HG03521 (cell line): ENCODE measurements around the gene ADCY10.
"Not testable (repeated sequence)": the region's sequence is repeated elsewhere in the genome, so short reads cannot be mapped to it uniquely, and the experiment has no call there.

Source experiments
- ATAC-seq: cut with Tn5 transposase; IDR thresholded peaks from one replicate; pipeline ENCODE4 v1.9.1; 2021; ENCODE audit warnings: mild to moderate bottlenecking, moderate library complexity; ENCODE audit not compliant: unreplicated experiment

The ADCY10 gene

DNA sequence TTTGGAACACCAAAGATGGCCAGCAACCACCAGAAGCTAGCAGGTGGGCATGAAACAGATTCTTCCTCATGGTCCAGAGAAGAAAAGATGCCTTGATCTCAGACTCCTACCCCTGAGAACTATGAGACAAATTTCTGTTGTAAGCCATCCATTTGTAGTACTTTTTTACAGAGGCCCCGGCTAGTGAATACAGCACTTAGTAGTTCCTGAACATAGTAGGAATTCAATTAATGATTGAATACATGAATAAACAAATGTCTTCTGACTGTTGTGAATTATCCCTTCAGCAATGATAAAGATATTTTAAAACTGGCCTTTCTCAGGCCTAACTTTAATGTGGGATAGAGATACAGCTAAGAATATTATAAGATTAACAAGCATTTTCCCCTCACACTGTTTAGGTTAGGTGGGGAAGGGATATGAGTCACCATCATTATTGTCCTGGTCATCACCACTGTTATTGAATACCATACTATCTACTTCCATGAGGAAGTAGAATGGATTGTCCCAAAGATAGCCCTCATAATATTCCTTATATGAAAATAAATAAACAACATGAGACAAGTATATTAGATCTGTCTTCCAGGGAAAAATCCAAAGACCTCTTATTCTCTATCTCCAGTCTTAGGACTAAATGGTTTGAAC, 51.4 kb downstream of the ADCY10 start:
- ATAC-seq: no peak

- no peak for ATAC-seq
Observed at GRCh38 chr1:167861664-167862381, 52.1 kb downstream of the ADCY10 start.

GRCh38 chr1:167860231-167860923, 53.6 kb downstream of the ADCY10 start:
- no peak for ATAC-seq

DNA sequence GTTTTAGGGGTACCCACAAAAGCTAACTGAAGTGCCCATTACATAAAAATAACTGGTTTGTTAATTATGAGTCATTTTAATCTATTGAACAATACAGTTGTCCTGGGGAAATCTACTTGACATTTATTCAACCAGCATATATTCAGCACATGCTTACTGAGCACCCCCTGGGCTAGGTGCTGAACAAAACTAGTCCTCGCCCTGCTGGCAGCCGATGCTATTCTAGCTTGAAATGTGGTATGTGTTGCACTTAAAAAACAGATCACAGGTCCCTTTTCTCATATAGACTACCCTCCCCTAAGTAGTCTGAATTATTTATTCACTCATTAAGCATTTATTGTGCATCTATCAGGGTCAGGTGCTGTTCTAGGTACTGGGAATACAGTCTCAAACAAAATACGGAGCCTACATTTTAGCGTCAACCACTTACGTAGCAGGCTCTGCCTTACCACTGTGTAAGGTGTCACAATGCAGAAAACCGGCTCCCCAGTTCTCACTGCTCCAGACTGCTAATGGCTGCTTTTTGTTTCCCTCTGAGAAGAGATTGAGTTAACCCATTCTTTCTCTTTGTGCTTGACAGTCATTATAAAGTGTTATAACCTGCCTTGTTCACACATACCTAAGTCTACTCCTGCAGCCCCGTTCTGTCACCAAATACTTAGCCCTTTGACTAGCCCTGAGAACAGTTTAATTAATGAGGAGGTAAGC, 57.1 kb downstream of the ADCY10 start:
- ATAC-seq: no peak

- ATAC-seq: no peak
Observed at GRCh38 chr1:167854184-167854583, 59.8 kb downstream of the ADCY10 start.

GRCh38 chr1:167849666-167850065, 64.3 kb downstream of the ADCY10 start:
- ATAC-seq: no peak

DNA sequence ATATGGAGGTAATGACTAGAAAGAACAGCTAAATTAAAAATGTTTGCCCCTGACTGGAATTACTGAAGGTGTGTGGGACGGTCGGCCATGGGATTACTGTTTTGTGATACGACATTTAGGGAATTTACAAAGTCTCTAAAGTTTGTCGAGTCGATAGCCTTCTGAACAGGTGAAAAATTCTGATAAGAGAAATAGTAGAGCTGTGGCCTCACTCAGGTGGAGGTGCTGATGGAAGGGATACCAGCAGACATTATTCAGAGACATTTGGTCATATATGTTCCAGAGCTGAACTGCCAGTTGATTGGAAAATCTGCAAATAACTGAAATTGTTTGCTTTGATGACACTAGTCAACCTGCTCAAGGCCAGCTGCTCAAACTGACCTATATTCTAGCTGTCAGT, 71.1 kb downstream of the ADCY10 start:
- ATAC-seq: no peak

DNA sequence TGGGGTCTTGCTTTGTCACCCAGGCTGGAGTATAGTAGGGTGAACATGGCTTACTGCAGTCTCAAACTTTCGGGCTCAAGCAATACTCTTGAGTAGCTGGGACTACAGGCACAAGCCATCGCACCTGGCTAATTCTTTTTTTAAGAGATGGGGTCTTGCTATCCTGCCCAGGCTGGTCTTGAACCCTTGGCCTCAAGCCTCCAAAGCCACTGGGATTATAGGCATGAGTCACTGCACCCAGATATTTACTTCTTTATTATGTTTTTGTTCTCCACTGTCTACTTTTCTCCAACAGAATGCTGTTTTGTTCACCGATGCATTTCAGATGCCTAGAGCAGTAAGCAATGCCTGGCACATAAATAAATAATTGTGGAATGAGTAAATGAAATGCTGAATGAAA, 72.4 kb downstream of the ADCY10 start:
- ATAC-seq: no peak

DNA sequence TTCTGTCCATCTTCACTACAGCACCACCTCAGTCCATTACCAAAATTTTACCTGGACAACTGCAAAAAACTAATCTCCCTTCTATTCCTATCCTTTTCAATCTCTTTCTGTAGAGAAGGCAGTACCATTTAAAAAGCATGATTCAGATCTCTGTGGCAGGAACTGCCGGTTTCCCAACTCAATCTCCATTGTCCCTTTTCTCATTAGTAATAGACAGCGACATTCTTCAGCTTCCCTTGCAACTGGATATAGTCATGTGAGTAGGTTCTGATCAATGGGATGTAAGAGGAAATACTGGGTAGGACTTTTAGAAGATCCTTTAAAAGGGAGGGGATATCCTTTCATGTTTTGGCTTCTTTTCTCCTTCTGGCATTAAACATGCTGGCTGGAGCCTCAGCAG, 74.9 kb downstream of the ADCY10 start:
- ATAC-seq: no peak

GRCh38 chr1:167837326-167837725, 76.6 kb downstream of the ADCY10 start:
- no peak for ATAC-seq

GRCh38 chr1:167836197-167836596, 77.7 kb downstream of the ADCY10 start:
- no peak for ATAC-seq

- ATAC-seq: no peak
Observed at GRCh38 chr1:167833904-167834303, 80.0 kb downstream of the ADCY10 start.

GRCh38 chr1:167832693-167833092, 81.2 kb downstream of the ADCY10 start:
- no peak for ATAC-seq

GRCh38 chr1:167830668-167831067, 83.3 kb downstream of the ADCY10 start:
- not testable (repeated sequence) for ATAC-seq

- no peak for ATAC-seq
Observed at GRCh38 chr1:167829868-167830267, 84.1 kb downstream of the ADCY10 start.

- ATAC-seq: no peak
Observed at GRCh38 chr1:167826127-167826526, 87.8 kb downstream of the ADCY10 start.

DNA sequence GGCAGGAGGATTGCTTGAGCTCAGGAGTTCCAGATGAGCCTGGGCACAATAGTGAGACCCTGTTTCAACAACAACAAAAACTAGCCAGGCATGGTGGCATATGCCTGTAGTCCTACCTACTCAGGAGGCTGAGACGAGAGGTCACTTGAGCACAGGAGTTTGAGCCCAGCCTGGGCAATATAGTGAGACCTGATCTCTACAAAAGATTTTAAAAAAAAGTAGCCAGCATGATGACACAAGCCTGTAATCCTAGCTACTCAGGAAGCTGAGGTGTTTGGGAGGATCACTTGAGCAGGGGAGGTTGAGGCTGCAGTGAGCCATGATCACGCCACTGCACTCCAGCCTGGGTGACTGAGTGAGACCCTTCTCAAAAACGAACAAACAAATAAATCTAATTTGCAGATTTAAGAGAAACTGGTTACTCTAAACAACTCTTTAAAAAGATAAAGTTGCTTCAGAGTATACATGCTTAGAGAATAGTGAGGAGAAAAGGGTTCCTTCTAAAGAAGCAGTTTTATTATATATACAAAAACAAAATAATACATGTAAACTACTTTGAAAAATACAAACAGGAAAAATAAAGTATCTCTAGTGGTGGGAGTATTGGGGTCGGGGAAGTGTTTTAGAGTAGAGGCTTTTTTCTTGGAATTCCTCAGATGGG, 88.4 kb downstream of the ADCY10 start:
- no peak for ATAC-seq

DNA sequence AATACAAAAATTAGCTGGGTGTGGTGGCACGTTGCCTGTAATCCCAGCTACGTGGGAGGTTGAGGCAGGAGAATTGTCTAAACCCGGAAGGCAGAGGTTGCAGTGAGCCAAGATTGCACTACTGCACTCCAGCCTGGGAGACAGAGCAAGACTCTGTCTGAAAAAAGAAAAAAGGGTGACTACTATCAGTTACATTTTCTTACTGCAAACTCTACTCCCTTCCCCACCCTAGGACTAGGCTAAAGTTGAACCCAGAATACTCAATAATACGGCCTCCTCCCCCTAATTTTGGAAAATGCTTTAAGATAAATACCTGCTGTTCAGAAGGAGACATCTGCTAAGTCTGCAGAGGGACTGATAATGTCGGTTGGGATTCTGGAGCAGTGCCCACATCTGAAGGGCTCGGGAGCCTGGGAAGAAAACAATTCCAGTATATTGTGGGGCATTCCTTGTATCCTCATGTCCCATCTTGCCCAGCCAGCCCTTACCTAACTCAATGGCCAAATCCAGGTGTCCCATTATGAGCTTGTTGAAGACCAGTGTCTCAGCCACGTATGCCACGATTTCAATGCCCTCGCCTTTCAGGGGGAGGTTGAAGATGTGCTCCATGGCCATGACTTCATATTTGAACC, 89.7 kb downstream of the ADCY10 start:
- ATAC-seq: no peak

- no peak for ATAC-seq
Observed at GRCh38 chr1:167821969-167822685, 91.8 kb downstream of the ADCY10 start.

GRCh38 chr1:167821356-167821685, 92.6 kb downstream of the ADCY10 start:
- no peak for ATAC-seq
